ENCODE measurements around the gene AGBL1. TPM values are rescaled to one million over a fixed set of nuclear protein-coding genes. Genes with fewer than 3 reads are reported as not detected.

Gene AGBL1
- total RNA-seq, 1 donor = not detected

DNA sequence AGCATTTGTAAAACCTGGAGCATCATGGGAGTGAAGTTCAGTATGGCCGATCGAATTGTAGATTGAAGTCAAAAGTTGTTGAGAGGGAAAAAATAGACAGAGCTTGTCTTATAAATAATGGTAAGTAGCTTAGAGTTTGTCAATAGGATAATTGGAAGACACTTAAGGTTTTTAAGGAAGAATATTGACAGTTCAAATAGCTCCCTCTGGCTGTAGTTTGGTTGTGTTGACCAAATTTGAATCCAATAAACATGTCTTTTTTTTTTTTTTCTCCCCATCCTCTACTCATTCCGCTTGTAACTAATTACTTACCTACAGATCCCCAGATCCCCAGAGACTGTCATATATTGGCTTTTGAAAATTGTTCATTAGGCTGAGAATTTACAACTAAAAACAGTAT, 677.0 kb downstream of the AGBL1 start:
- H3K4me3 ChIP-seq (ENCODE audit: low read depth, low read length) = no peak overlapping the region
- DNase-seq (ENCODE audit: low read depth) = no peak
- TF ChIP-seq CTCF (IDR thresholded peaks at IDR 0.05; ENCODE audit: insufficient read depth, low read depth, low read length) = no peak

- TF ChIP-seq CTCF (IDR thresholded peaks at IDR 0.05; ENCODE audit: insufficient read depth, low read depth, low read length) = no peak
- no peak overlapping the region for H3K4me3 ChIP-seq (ENCODE audit: low read depth, low read length)
- no peak for DNase-seq (ENCODE audit: low read depth)
Measured at GRCh38 chr15:86759800-86760523, 680.3 kb downstream of the AGBL1 start.

DNA sequence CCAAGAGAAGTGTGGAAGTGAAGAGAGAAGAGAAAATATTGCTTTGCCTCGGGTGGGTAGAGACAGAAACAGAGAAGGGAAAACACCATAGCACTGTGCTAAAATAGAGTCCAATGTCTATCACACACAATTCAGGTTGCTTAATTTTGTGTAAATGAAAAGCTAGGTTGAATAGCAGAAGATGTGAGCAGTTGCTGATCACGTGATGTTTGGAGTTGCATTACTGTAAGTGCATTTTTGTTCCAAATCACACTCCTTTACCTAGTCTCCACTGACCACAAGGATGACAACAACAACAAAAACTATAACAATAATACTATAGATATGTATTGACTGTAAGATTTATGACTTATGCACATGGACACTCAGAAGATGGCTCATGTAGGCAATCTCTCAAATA, 683.2 kb downstream of the AGBL1 start:
- no peak for TF ChIP-seq CTCF (IDR thresholded peaks at IDR 0.05; ENCODE audit: insufficient read depth, low read depth, low read length)
- no peak for DNase-seq (ENCODE audit: low read depth)
- H3K4me3 ChIP-seq (ENCODE audit: low read depth, low read length) = no peak overlapping the region

- no peak for DNase-seq (ENCODE audit: low read depth)
- no peak for TF ChIP-seq CTCF (IDR thresholded peaks at IDR 0.05; ENCODE audit: insufficient read depth, low read depth, low read length)
- H3K4me3 ChIP-seq (ENCODE audit: low read depth, low read length) = no peak overlapping the region
Measured at GRCh38 chr15:86764021-86764420, 684.4 kb downstream of the AGBL1 start.

GRCh38 chr15:86765281-86765680, 685.6 kb downstream of the AGBL1 start:
- no peak overlapping the region for H3K4me3 ChIP-seq (ENCODE audit: low read depth, low read length)
- no peak for TF ChIP-seq CTCF (IDR thresholded peaks at IDR 0.05; ENCODE audit: insufficient read depth, low read depth, low read length)
- no peak for DNase-seq (ENCODE audit: low read depth)

- peak; percentile 50 for DNase-seq (ENCODE audit: low read depth)
- no peak for TF ChIP-seq CTCF (IDR thresholded peaks at IDR 0.05; ENCODE audit: insufficient read depth, low read depth, low read length)
- no peak overlapping the region for H3K4me3 ChIP-seq (ENCODE audit: low read depth, low read length)
Measured at GRCh38 chr15:86772369-86773059, 692.8 kb downstream of the AGBL1 start.
